ENCODE data around the gene SLC25A52.

Gene SLC25A52

GRCh38 chr18:31718386-31718785, 42.3 kb downstream of the SLC25A52 start:
- Histone ChIP-seq H3K36me3 (ENCODE audit: control insufficient read depth, low read length) (no peaks in the 10 kb centered on the region), H3K9me2 (replicated peaks; ENCODE audit: control insufficient read depth, low read length) (no peaks in the 10 kb centered on the region), H3F3A (ENCODE audit: control insufficient read depth, insufficient read depth) (no peaks in the 10 kb centered on the region), H4K20me1 (ENCODE audit: control insufficient read depth, insufficient read depth, low read depth, low read length) (no peaks in the 10 kb centered on the region), H3K79me2 (ENCODE audit: control insufficient read depth, low read length) (no peaks in the 10 kb centered on the region), H3K9me3 (ENCODE audit: control insufficient read depth, insufficient read depth, low read length) (peaks cover 4% of the 10 kb centered on the region; the same call in 1 of the 2 replicates), H3K27ac (ENCODE audit: low read depth, low read length) (no peak overlapping the region), H3K27me3 (ENCODE audit: control insufficient read depth, low read length) (no peaks in the 10 kb centered on the region), H3K4me3 (ENCODE audit: low read length) (no peak overlapping the region), H3K4me2 (ENCODE audit: low read length) (no peak overlapping the region), H3K4me1 (ENCODE audit: control insufficient read depth, low read length) (no peaks in the 10 kb centered on the region)
- no peak for TF ChIP-seq EZH2phosphoT487 (IDR thresholded peaks at IDR 0.05; ENCODE audit: borderline replicate concordance, low read length)
- no peak for TF ChIP-seq CTCF (IDR thresholded peaks at IDR 0.05; ENCODE audit: low read depth, low read length, poor library complexity, severe bottlenecking)

- Histone ChIP-seq H3K4me2 (ENCODE audit: low read length) (no peak overlapping the region), H3K4me3 (ENCODE audit: low read length) (no peak overlapping the region), H3K36me3 (ENCODE audit: control insufficient read depth, low read length) (no peaks in the 10 kb centered on the region), H3K9me3 (ENCODE audit: control insufficient read depth, insufficient read depth, low read length) (peaks cover 4% of the 10 kb centered on the region; the same call in 1 of the 2 replicates), H3K27ac (ENCODE audit: low read depth, low read length) (no peak overlapping the region), H3F3A (ENCODE audit: control insufficient read depth, insufficient read depth) (no peaks in the 10 kb centered on the region), H4K20me1 (ENCODE audit: control insufficient read depth, insufficient read depth, low read depth, low read length) (no peaks in the 10 kb centered on the region), H3K4me1 (ENCODE audit: control insufficient read depth, low read length) (no peaks in the 10 kb centered on the region), H3K27me3 (ENCODE audit: control insufficient read depth, low read length) (no peaks in the 10 kb centered on the region), H3K9me2 (replicated peaks; ENCODE audit: control insufficient read depth, low read length) (no peaks in the 10 kb centered on the region), H3K79me2 (ENCODE audit: control insufficient read depth, low read length) (no peaks in the 10 kb centered on the region)
- TF ChIP-seq CTCF (IDR thresholded peaks at IDR 0.05; ENCODE audit: low read depth, low read length, poor library complexity, severe bottlenecking) = no peak
- no peak for TF ChIP-seq EZH2phosphoT487 (IDR thresholded peaks at IDR 0.05; ENCODE audit: borderline replicate concordance, low read length)
Measured at GRCh38 chr18:31716362-31716761, 44.3 kb downstream of the SLC25A52 start.

GRCh38 chr18:31711365-31712172, 49.1 kb downstream of the SLC25A52 start:
- Histone ChIP-seq H3K27ac (ENCODE audit: low read depth, low read length) (no peak overlapping the region), H3F3A (ENCODE audit: control insufficient read depth, insufficient read depth) (no peaks in the 10 kb centered on the region), H3K4me3 (ENCODE audit: low read length) (no peak overlapping the region), H3K36me3 (ENCODE audit: control insufficient read depth, low read length) (no peaks in the 10 kb centered on the region), H3K9me2 (replicated peaks; ENCODE audit: control insufficient read depth, low read length) (no peaks in the 10 kb centered on the region), H3K27me3 (ENCODE audit: control insufficient read depth, low read length) (no peaks in the 10 kb centered on the region), H3K4me2 (ENCODE audit: low read length) (no peak overlapping the region), H3K4me1 (ENCODE audit: control insufficient read depth, low read length) (no peaks in the 10 kb centered on the region), H3K79me2 (ENCODE audit: control insufficient read depth, low read length) (no peaks in the 10 kb centered on the region), H3K9me3 (ENCODE audit: control insufficient read depth, insufficient read depth, low read length) (no peaks in the 10 kb centered on the region), H4K20me1 (ENCODE audit: control insufficient read depth, insufficient read depth, low read depth, low read length) (no peaks in the 10 kb centered on the region)
- TF ChIP-seq EZH2phosphoT487 (IDR thresholded peaks at IDR 0.05; ENCODE audit: borderline replicate concordance, low read length) (no peak), CTCF (IDR thresholded peaks at IDR 0.05; ENCODE audit: low read depth, low read length, poor library complexity, severe bottlenecking) (no peak)

Measured in DOHH2 (cell line).